Rectal smooth muscle tissue (tissue), 1 donor: ENCODE results near the gene MCC.

Experiments
- H3K27ac ChIP-seq: one replicate; pipeline ENCODE4 v1.7.0; 2013; ENCODE audit warnings: low read depth, low read length, inconsistent platforms
- H3K27me3 ChIP-seq: one replicate; pipeline ENCODE4 v1.7.0; 2013; ENCODE audit warnings: low read length; ENCODE audit not compliant: control insufficient read depth, insufficient read depth
- H3K36me3 ChIP-seq: one replicate; pipeline ENCODE4 v1.7.0; 2013; ENCODE audit warnings: low read length; ENCODE audit not compliant: control insufficient read depth, insufficient read depth
- H3K4me1 ChIP-seq: one replicate; pipeline ENCODE4 v1.7.0; 2013; ENCODE audit warnings: low read length; ENCODE audit not compliant: control insufficient read depth, insufficient read depth
- H3K4me3 ChIP-seq: one replicate; pipeline ENCODE4 v1.7.0; 2013; ENCODE audit warnings: low read length
- H3K9ac ChIP-seq: one replicate; pipeline ENCODE4 v1.7.0; 2013; ENCODE audit warnings: low read length

Gene MCC

DNA sequence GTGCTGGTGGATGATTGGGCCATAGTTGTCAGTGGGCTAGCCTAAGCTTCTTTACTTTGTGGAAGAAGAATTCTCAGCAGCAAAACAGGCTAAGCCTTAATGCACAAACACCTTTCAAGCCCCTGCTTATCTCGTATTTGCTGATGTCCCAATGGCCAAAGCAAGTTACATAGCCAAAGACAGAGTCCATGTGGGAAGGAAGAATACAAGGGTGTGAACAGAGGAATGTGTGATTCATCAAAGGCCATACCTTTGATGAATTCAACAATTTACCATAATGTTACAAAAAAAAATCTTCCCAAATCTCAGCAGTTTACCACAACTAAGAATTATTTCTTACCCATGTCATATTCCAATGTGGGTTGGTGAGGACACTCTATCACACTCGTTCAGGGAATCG, 24.1 kb upstream of the MCC start:
- no peaks in the 10 kb centered on the region for H3K4me1 ChIP-seq
- no peaks in the 10 kb centered on the region for H3K27me3 ChIP-seq

DNA sequence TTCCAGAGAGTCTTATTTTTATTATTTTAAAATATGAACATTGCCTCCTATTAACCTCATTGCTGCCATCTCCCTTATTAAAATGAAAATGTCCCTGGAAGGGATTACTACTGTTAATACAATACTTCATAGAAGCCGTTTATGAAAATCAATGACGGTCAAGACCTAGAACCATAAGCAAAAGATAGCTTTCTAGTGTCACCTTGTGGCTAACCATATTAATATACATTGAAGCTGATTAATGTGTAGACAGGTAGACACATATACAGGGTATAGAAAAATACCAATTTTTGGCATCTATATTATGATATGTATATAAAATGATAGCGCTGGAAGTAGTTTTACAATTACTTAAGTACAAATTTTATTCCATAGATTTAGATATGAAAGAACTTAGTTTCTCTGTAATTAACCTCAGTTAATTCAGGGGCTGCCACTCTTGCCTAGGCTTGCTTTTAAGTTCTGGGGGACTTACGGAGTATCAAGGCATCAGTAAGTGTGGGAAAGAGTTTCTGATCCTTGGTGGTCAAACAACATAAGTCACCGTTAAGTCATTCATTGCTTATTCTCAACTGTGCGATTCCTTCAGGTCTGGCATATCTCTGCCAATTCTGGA, 22.7 kb upstream of the MCC start:
- Histone ChIP-seq H3K27me3 (no peaks in the 10 kb centered on the region), H3K9ac (no peak overlapping the region), H3K4me1 (no peaks in the 10 kb centered on the region), H3K27ac (no peak overlapping the region), H3K4me3 (no peak overlapping the region), H3K36me3 (no peaks in the 10 kb centered on the region)

More for the DNA sequence above, 24.1 kb upstream of the MCC start:
- Histone ChIP-seq H3K27ac (no peak overlapping the region), H3K4me3 (no peak overlapping the region), H3K36me3 (peaks cover under 1% of the 10 kb centered on the region), H3K9ac (no peak overlapping the region)

DNA sequence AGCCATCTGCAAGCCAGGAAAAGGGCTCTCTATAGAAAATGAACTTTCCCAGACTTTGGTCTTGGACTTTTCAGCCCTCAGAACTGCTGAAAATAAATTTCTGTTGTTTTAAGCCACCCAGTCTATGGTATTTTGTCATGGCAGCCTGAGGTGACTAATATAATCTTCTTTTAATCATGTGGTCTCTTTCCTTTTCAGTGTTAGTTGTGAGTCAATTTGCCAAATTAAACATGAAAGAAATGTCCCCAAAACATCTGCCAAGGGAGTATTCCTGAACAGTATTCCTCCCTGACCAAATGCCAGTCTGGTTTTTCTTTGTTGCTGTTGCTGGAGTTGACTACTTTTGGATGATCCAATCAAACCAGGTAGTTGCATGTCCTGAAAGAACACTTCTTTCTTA, 20.5 kb upstream of the MCC start:
- Histone ChIP-seq H3K27me3 (no peaks in the 10 kb centered on the region), H3K4me3 (no peak overlapping the region), H3K9ac (no peak overlapping the region), H3K27ac (no peak overlapping the region), H3K4me1 (no peaks in the 10 kb centered on the region), H3K36me3 (no peaks in the 10 kb centered on the region)

DNA sequence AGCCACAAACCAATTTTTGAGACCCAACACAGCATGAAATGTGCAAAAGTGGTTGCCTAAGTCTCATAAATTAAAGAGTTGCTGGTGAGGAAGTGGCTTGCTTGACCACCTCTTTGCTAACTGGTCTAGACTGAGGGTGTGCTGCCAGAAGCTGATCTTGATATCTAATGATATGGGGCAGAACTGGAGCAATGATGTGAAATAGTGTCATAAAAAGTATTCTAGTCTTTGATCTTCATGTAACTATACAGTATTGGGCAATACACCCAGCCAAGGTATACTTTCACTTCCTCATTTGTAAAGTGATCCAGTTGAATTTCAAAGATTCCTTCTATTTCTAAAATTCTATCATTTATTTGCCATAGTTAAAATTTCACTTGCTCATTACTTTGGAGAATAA, 19.3 kb upstream of the MCC start:
- Histone ChIP-seq H3K9ac (no peak overlapping the region), H3K4me1 (no peaks in the 10 kb centered on the region), H3K36me3 (no peaks in the 10 kb centered on the region), H3K27me3 (no peaks in the 10 kb centered on the region), H3K4me3 (no peak overlapping the region), H3K27ac (no peak overlapping the region)

DNA sequence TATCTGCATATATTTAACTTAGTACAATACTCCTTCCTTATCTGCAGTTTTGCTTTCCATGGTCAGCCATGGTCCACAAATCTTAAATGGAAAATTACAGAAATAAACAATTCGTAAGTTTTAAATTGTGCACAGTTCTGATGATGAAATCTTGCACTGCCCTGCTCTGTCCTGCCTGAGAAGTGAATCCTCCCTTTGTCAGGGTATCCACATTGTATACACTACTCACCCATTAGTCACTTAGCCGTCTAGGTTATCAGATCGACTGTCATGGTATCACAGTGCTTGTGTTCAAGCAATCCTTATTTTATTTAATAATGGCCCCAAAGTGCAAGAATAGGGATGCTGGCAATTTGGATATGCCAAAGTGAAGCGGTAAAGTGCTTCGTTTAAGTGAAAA, 16.9 kb upstream of the MCC start:
- Histone ChIP-seq H3K27me3 (no peaks in the 10 kb centered on the region), H3K36me3 (no peaks in the 10 kb centered on the region), H3K4me3 (no peak overlapping the region), H3K9ac (no peak overlapping the region), H3K27ac (no peak overlapping the region), H3K4me1 (no peaks in the 10 kb centered on the region)

DNA sequence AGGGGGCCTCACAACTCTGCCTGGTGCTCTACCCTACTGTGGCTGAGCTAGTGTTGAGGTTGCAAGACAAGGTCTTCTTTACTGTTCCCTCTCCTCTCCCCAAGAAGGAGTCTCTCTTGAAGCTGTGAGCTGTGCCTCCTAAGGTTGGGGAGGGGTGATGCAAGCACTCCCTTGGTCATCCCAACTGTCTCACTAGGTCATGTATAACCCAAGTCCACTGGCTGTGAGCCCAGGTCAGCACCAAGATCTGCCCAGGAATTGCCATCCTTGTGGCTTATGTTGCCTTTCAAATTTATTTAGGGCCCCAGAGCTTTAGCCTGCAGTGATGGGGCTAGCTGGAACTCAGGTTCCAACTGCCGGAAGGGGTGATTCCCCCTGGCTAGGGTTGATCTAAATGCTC, 14.9 kb upstream of the MCC start:
- H3K36me3 ChIP-seq: no peaks in the 10 kb centered on the region
- no peak overlapping the region for H3K4me3 ChIP-seq
- H3K9ac ChIP-seq: no peak overlapping the region
- H3K4me1 ChIP-seq: no peaks in the 10 kb centered on the region
- no peaks in the 10 kb centered on the region for H3K27me3 ChIP-seq
- no peak overlapping the region for H3K27ac ChIP-seq

DNA sequence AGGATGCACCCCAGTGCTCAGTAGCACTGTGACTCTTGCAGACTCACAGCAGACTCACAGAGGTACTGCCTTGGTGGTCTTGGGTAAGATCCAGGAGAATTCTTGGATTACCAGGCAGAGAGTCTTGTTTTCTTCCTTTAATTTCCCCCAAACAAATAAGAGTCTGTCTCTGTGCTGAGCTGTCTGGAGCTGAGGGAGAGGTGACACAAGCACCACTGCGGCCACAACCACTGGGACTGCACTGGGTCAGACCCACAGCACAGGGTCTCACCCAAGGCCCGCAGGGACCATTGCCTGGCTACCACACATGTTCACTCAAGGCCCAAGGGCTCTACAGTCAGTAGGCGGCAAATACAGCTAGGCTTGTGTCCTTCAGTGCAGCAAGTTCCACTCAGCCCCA, 13.8 kb upstream of the MCC start:
- Histone ChIP-seq H3K27me3 (no peaks in the 10 kb centered on the region), H3K9ac (no peak overlapping the region), H3K27ac (no peak overlapping the region), H3K4me1 (no peaks in the 10 kb centered on the region), H3K4me3 (no peak overlapping the region), H3K36me3 (no peaks in the 10 kb centered on the region)

DNA sequence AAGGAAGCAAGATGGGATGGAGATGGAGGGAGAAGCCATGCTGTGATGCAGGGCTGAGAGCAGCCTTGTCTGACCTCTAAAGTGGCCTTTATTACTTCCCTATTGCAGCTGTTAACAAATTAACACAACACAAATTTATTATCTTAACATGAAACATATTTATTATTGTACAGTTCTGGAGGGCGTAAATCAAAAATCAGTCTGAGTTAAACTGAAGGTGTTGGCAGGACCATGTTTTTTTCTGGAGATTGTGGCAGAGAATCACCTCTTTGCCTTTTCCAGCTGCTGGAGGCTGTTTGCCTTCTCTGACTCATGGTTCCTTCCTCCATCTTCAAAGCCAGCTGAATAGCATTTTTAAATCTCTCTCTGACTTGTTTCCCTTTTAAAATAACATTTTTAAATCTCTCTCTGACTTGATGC, 7.2 kb upstream of the MCC start:
- Histone ChIP-seq H3K36me3 (no peaks in the 10 kb centered on the region), H3K4me1 (no peaks in the 10 kb centered on the region), H3K27me3 (no peaks in the 10 kb centered on the region), H3K9ac (no peak overlapping the region), H3K27ac (no peak overlapping the region), H3K4me3 (no peak overlapping the region)

DNA sequence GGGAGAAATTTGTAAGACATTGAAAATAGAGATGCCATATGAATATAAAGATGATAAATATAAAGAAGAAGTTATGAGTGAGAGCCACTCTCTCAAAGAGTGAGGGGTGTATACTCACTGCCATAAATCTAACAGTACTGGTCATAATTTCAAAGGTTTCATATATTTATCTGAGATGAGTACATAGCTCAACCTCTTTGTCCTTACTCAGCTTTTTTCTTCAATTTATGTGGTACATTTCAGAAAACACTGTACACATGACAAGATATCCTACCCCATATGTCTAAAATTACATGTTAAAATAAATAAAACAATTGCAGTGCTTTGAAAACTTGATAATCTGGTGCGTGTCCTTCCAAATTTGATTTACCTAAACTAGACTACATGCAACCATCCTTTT, 5.2 kb upstream of the MCC start:
- H3K9ac ChIP-seq: no peak overlapping the region

DNA sequence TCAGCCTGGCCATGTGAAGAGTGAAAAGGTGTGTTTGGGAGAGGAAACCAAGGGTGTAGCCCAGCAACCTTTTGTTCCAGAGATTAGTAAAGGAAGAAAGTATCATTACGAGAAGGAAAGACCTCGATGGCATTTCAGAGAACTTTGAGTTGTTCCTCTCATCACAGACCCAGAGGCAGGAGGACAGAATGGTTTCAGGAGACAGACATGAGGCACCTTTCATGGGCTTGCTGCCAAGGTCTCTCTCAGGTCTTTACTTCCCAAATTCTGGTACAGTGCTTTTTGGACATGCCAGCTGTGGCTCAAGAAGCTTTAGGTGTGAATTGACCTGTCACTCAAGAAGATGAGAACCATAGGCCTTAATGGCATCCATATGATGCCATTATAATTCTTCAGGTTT, 2.8 kb upstream of the MCC start:
- H3K4me1 ChIP-seq: no peaks in the 10 kb centered on the region

More for the DNA sequence above, 5.2 kb upstream of the MCC start:
- no peak overlapping the region for H3K4me3 ChIP-seq
- H3K36me3 ChIP-seq: no peaks in the 10 kb centered on the region
- H3K27me3 ChIP-seq: no peaks in the 10 kb centered on the region
- H3K27ac ChIP-seq: no peak overlapping the region
- no peaks in the 10 kb centered on the region for H3K4me1 ChIP-seq

DNA sequence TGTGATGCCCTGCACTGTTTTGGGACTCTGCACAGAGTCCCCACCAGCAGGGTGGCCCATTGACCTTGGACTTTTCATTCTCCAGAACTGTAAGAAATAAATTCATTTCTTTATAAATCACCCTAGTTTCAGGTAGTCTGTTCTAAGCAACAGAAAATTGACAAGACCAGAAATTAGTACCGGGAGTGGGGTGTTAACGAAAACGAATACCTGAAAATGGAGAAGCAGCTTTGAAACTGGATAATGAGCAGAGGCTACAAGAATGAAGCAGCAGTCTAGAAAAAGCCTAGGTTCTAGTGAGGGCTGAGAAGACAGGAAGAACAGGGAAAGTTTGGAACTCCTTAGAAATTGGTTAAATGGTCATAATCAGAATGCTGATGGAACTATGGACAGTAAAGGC, 2.1 kb upstream of the MCC start:
- no peaks in the 10 kb centered on the region for H3K27me3 ChIP-seq
- no peak overlapping the region for H3K9ac ChIP-seq
- H3K27ac ChIP-seq: no peak overlapping the region
- H3K4me3 ChIP-seq: no peak overlapping the region
- no peaks in the 10 kb centered on the region for H3K4me1 ChIP-seq
- H3K36me3 ChIP-seq: no peaks in the 10 kb centered on the region

More for the DNA sequence above, 2.8 kb upstream of the MCC start:
- no peak overlapping the region for H3K27ac ChIP-seq
- no peak overlapping the region for H3K9ac ChIP-seq
- H3K4me3 ChIP-seq: no peak overlapping the region
- no peaks in the 10 kb centered on the region for H3K27me3 ChIP-seq
- H3K36me3 ChIP-seq: no peaks in the 10 kb centered on the region

DNA sequence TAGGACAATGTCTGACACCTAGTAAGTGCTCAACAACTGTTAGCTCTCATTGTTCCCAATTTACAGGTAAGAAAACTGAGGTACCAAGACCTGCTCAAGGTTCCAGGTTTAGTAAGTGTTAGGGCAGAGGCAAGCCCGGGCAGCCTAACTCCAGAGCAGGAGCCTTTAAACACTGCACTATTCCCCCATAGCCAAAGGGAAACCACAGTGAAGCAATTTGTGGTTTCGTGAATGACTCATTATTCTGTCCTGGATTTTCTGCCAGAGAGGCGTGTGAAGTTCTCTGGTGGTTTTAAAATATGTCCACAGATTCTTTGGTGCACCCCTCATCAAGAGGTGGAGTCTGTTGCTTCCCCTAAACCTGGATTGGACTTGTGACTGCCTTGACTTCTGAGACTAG, 1.0 kb upstream of the MCC start:
- no peaks in the 10 kb centered on the region for H3K27me3 ChIP-seq
- H3K4me3 ChIP-seq: no peak overlapping the region
- H3K27ac ChIP-seq: no peak overlapping the region
- no peaks in the 10 kb centered on the region for H3K36me3 ChIP-seq
- H3K4me1 ChIP-seq: no peaks in the 10 kb centered on the region
- H3K9ac ChIP-seq: no peak overlapping the region

DNA sequence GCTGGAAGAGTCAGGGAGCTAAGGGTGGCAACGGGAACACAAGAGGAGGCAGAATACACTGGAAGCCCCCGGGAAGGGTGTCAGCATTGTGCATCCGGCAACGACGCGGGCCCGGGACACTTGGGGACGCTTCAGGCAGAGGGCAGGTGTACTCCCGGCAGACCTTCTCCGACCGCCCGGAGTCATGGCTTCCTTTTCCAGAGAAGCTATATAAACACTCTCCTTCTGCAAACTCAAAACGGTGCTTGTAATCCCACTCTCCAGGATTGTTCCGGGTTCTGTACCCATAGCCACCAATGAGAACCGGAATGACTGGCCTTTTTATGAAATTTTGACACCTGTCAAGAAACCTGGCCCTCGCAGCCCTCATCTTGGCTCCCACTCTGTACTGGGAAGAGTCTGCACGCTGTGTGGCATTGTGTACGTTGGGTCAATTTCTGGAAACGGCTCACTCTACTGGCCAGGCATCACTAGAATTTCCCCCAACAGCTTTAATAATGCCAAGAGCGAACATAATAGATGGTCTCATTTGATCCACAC, 462 bp upstream of the MCC start:
- peak overlapping the region; percentile 83 for H3K4me3 ChIP-seq

More for the DNA sequence above, 462 bp upstream of the MCC start:
- Histone ChIP-seq H3K4me1 (no peaks in the 10 kb centered on the region), H3K27ac (peak overlapping the region; percentile 9), H3K27me3 (no peaks in the 10 kb centered on the region), H3K9ac (peak overlapping the region; percentile 33), H3K36me3 (no peaks in the 10 kb centered on the region)
